ENCODE results near the gene MSLN. TPM values are rescaled to one million over a fixed set of nuclear protein-coding genes. Genes with fewer than 3 reads are reported as not detected.

The MSLN gene
- total and polyA plus RNA-seq, 2 of the 13 experiments (the other 11 are each of a cell fraction or from before 2014, with no cell fraction given): 2.0 to 2.3 TPM

- TF ChIP-seq AHDC1 (CRISPR knock-in tag; IDR thresholded peaks at IDR 0.05; ENCODE audit: borderline replicate concordance): no peak
- TF ChIP-seq ZFP82 (CRISPR knock-in tag; IDR thresholded peaks at IDR 0.05; ENCODE audit: borderline replicate concordance): peak; percentile 84
- TF ChIP-seq KLF11 (CRISPR knock-in tag; IDR thresholded peaks at IDR 0.05): no peak
- TF ChIP-seq TAF1 (CRISPR knock-in tag; IDR thresholded peaks at IDR 0.05): no peak
- 0 out of 2 replicates have a peak, but pooled peaks have one; percentile 59 for TF ChIP-seq ZNF414 (CRISPR knock-in tag; IDR thresholded peaks at IDR 0.05)
- TF ChIP-seq ZNF431 (CRISPR knock-in tag; IDR thresholded peaks at IDR 0.05; ENCODE audit: borderline replicate concordance, low read depth): no peak
- TF ChIP-seq NCOA1 (CRISPR knock-in tag; IDR thresholded peaks at IDR 0.05): 0 out of 2 replicates have a peak, but pooled peaks have one; percentile 58
- no peak for TF ChIP-seq JARID2 (CRISPR knock-in tag; IDR thresholded peaks at IDR 0.05; ENCODE audit: insufficient replicate concordance)
- peak; percentile 62; the same call in 1 of the 2 replicates for TF ChIP-seq ZNF572 (CRISPR knock-in tag; IDR thresholded peaks at IDR 0.05)
- TF ChIP-seq TAF15 (IDR thresholded peaks at IDR 0.05; ENCODE audit: low read depth, low read length, poor library complexity, severe bottlenecking): peak; percentile 39
- TF ChIP-seq ZNF317 (CRISPR knock-in tag; IDR thresholded peaks at IDR 0.05): 0 out of 2 replicates have a peak, but pooled peaks have one; percentile 21
- TF ChIP-seq PRDM10 (CRISPR knock-in tag; IDR thresholded peaks at IDR 0.05; ENCODE audit: low read depth): 0 out of 2 replicates have a peak, but pooled peaks have one; percentile 1
- TF ChIP-seq RFX5 (IDR thresholded peaks at IDR 0.05; ENCODE audit: low read depth, low read length): no peak
- no peak for TF ChIP-seq TCF12 (IDR thresholded peaks at IDR 0.05)
- TF ChIP-seq TCF12 (CRISPR knock-in tag; IDR thresholded peaks at IDR 0.05): 0 out of 2 replicates have a peak, but pooled peaks have one; percentile 13
- TF ChIP-seq ZNF569 (CRISPR knock-in tag; IDR thresholded peaks at IDR 0.05; ENCODE audit: borderline replicate concordance): no peak
Measured at GRCh38 chr16:720447-720989, 40.0 kb upstream of the MSLN start (continued).

All from HepG2 (cell line).